Lower leg skin (tissue), 3 donors: ENCODE results near the gene KLF7.

ENCODE experiments used
- CTCF ChIP-seq, 3 donors: fragments of 450-650 bp; IDR thresholded peaks; one replicate each; pipeline ENCODE4 v1.5.1; 2016; ENCODE audit warnings: antibody characterized with exemption in 3 of 3, mild to moderate bottlenecking in 3 of 3, moderate library complexity in 2 of 3
- POLR2A ChIP-seq, 2 donors: fragments of 450-650 bp; IDR thresholded peaks; one replicate each; pipeline ENCODE4 v1.6.1; 2016 to 2017; ENCODE audit warnings: antibody characterized with exemption in 2 of 2, mild to moderate bottlenecking in 1 of 2, moderate library complexity in 1 of 2

- TF ChIP-seq CTCF (IDR thresholded peaks at IDR 0.05) = no peak
- TF ChIP-seq POLR2A (IDR thresholded peaks at IDR 0.05) = no peak
Observed at GRCh38 chr2:207067473-207067872, 98.3 kb downstream of the KLF7 start.
